SK-N-SH (cell line): ENCODE measurements around the gene ANO3. TPM values are rescaled to one million over a fixed set of nuclear protein-coding genes. Genes with fewer than 3 reads are reported as not detected.

ENCODE experiments used
- CTCF ChIA-PET: fragments of 300-600, 350-600 bp; formaldehyde crosslinking; extraction: SDS; loops from one replicate; lab custom pipeline; 2021; lab: Yijun Ruan, JAX
- POLR2A ChIA-PET: fragments of 350-600 bp; sonication (Branson Sonifier 250); formaldehyde crosslinking; extraction: SDS; loops from one replicate; lab custom pipeline; 2020; ENCODE audit warnings: antibody characterized with exemption, inconsistent platforms; lab: Yijun Ruan, JAX
- DNase-seq: peaks from one replicate; pipeline ENCODE4 v3.0.0; 2012
- H2AFZ ChIP-seq: fragments of 200-600 bp; sonication (generic); 2 replicates; pipeline ENCODE4 v1.8.1; 2016; ENCODE audit warnings: antibody characterized with exemption, mild to moderate bottlenecking, low read depth
- H3F3A ChIP-seq: fragments of 200-600 bp; sonication (generic); replicated peaks from 2 replicates; pipeline ENCODE3; 2016; ENCODE audit warnings: antibody characterized with exemption, mild to moderate bottlenecking; ENCODE audit not compliant: insufficient read depth
- H3K27ac ChIP-seq, 2 experiments: fragments of 200-500 bp in 1 of 2; fragments of 200-600 bp in 1 of 2; sonication (Bioruptor generic) in 1 of 2; sonication (generic), shearing (Covaris generic) in 1 of 2; 2 replicates each; pipeline versions ENCODE4 v1.5.1 to v1.6.1; 2014 to 2016; ENCODE audit warnings: low read depth in 2 of 2, inconsistent platforms in 1 of 2, low read length in 1 of 2, mild to moderate bottlenecking in 1 of 2, mixed read lengths in 1 of 2
- H3K27me3 ChIP-seq: fragments of 200-600 bp; sonication (generic), shearing (Covaris generic); 2 replicates; pipeline ENCODE4 v1.6.1; 2016; ENCODE audit warnings: mixed run types; ENCODE audit not compliant: insufficient read depth
- H3K36me3 ChIP-seq, 2 experiments: fragments of 200-500 bp in 1 of 2; fragments of 200-600 bp in 1 of 2; sonication (Bioruptor generic) in 1 of 2; sonication (generic) in 1 of 2; replicated peaks in 1 of 2; 2 replicates each; pipeline versions ENCODE3 to v1.5.1; 2014 to 2016; ENCODE audit warnings: low read length in 1 of 2, mild to moderate bottlenecking in 1 of 2; ENCODE audit not compliant: insufficient read depth in 2 of 2, control insufficient read depth in 1 of 2
- H3K4me1 ChIP-seq, 2 experiments: fragments of 200-500 bp in 1 of 2; fragments of 200-600 bp in 1 of 2; sonication (Bioruptor generic) in 1 of 2; sonication (generic), shearing (Covaris generic) in 1 of 2; 2 replicates each; pipeline versions ENCODE4 v1.5.1 to v1.6.1; 2014 to 2016; ENCODE audit warnings: low read depth in 1 of 2, low read length in 1 of 2, mixed run types in 1 of 2; ENCODE audit not compliant: insufficient read depth in 2 of 2, control insufficient read depth in 1 of 2
- H3K4me2 ChIP-seq: fragments of 200-600 bp; sonication (generic), shearing (Covaris generic); 2 replicates; pipeline ENCODE4 v1.6.1; 2017; ENCODE audit warnings: mixed run types
- H3K4me3 ChIP-seq, 2 experiments: fragments of 200-500 bp in 1 of 2; fragments of 200-600 bp in 1 of 2; sonication (Bioruptor generic) in 1 of 2; sonication (generic), shearing (Covaris generic) in 1 of 2; 2 replicates each; pipeline versions ENCODE4 v1.5.1 to v1.8.1; 2014 to 2016; ENCODE audit warnings: low read depth in 2 of 2, inconsistent platforms in 1 of 2, low read length in 1 of 2, mild to moderate bottlenecking in 1 of 2, mixed read lengths in 1 of 2, moderate library complexity in 1 of 2
- H3K79me2 ChIP-seq: fragments of 200-600 bp; sonication (generic); 2 replicates; pipeline ENCODE4 v1.8.1; 2017; ENCODE audit warnings: mild to moderate bottlenecking; ENCODE audit not compliant: insufficient read depth
- H3K9ac ChIP-seq: fragments of 200-600 bp; sonication (generic); 2 replicates; pipeline ENCODE4 v1.6.1; 2017; ENCODE audit warnings: mixed run types
- H3K9me2 ChIP-seq: fragments of 200-600 bp; sonication (generic); 2 replicates; pipeline ENCODE4 v1.6.1; 2017; ENCODE audit warnings: mixed run types
- H3K9me3 ChIP-seq: fragments of 200-600 bp; sonication (generic); 2 replicates; pipeline ENCODE4 v1.6.1; 2017; ENCODE audit warnings: mixed run types, mild to moderate bottlenecking, moderate library complexity
- H4K20me1 ChIP-seq: fragments of 200-600 bp; sonication (generic); 2 replicates; pipeline ENCODE4 v1.6.1; 2017; ENCODE audit warnings: mild to moderate bottlenecking, mixed run types; ENCODE audit not compliant: insufficient read depth
- EP300 ChIP-seq, 2 experiments: IDR thresholded peaks; 2 replicates each; pipeline versions ENCODE4 v1.4.0 to v1.6.1; 2012; ENCODE audit warnings: borderline replicate concordance in 1 of 2, low read depth in 1 of 2, low read length in 1 of 2
- EZH2phosphoT487 ChIP-seq: fragments of 200-600 bp; sonication (generic); IDR thresholded peaks from 2 replicates; pipeline ENCODE4 v1.6.1; 2017; ENCODE audit warnings: low read depth, mixed run types, mild to moderate bottlenecking, antibody characterized with exemption, moderate library complexity, borderline replicate concordance
- FOXM1 ChIP-seq: IDR thresholded peaks from 2 replicates; pipeline ENCODE4 v1.4.0; 2012; ENCODE audit warnings: low read depth, mild to moderate bottlenecking
- GABPA ChIP-seq: IDR thresholded peaks from 2 replicates; pipeline ENCODE4 v1.4.0; 2012; ENCODE audit warnings: low read depth, mild to moderate bottlenecking
- GATA2 ChIP-seq: sonication (generic); formaldehyde crosslinking; IDR thresholded peaks from 2 replicates; pipeline ENCODE4 v1.5.0; 2020; ENCODE audit warnings: mild to moderate bottlenecking, missing genetic modification reagents
- MEF2A ChIP-seq: IDR thresholded peaks from 2 replicates; pipeline ENCODE4 v1.4.0; 2012; ENCODE audit warnings: low read depth, borderline replicate concordance
- NRF1 ChIP-seq: IDR thresholded peaks from 2 replicates; pipeline ENCODE4 v1.6.1; 2012; ENCODE audit warnings: low read depth, mild to moderate bottlenecking, low read length
- POLR2AphosphoS5 ChIP-seq: IDR thresholded peaks from 2 replicates; pipeline ENCODE4 v1.6.1; 2012; ENCODE audit warnings: low read depth, low read length
- SIN3A ChIP-seq: IDR thresholded peaks from 2 replicates; pipeline ENCODE4 v1.6.1; 2012; ENCODE audit warnings: low read depth, mild to moderate bottlenecking, low read length, moderate library complexity, borderline replicate concordance
- SMC3 ChIP-seq: IDR thresholded peaks from 2 replicates; pipeline ENCODE4 v1.6.1; 2012; ENCODE audit warnings: low read depth, low read length, improper control_type of control experiment
- TCF12 ChIP-seq: IDR thresholded peaks from 2 replicates; pipeline ENCODE4 v1.4.0; 2012
- TEAD4 ChIP-seq: IDR thresholded peaks from 2 replicates; pipeline ENCODE4 v1.4.0; 2012; ENCODE audit warnings: mild to moderate bottlenecking, borderline replicate concordance; ENCODE audit not compliant: insufficient read depth
- YY1 ChIP-seq: IDR thresholded peaks from 2 replicates; pipeline ENCODE4 v1.4.0; 2012; ENCODE audit warnings: low read depth, mild to moderate bottlenecking
- WGBS: methylation state at CpG from one replicate; pipeline ENCODE4 v1.1.6; 2017; ENCODE audit warnings: low lambda C conversion rate; 5-methylcytosine and 5-hydroxymethylcytosine counted together
- polyA plus RNA-seq, 3 experiments: library from polyadenylated mRNA; depleted of rRNA; stranded (reverse); fragments of >200 nt; gene quantifications; 2 replicates each; pipeline ENCODE4 v1.2.3, GENCODE V29; 2012
- TF ChIP-seq, protein P1 (sequence below): IDR thresholded peaks from 2 replicates; pipeline ENCODE4 v1.4.0; 2012; ENCODE audit warnings: low read depth, borderline replicate concordance

Gene ANO3
- polyA plus RNA-seq, 1 of the 3 experiments (the other 2 are of a cell fraction), result 0.13 TPM

DNA sequence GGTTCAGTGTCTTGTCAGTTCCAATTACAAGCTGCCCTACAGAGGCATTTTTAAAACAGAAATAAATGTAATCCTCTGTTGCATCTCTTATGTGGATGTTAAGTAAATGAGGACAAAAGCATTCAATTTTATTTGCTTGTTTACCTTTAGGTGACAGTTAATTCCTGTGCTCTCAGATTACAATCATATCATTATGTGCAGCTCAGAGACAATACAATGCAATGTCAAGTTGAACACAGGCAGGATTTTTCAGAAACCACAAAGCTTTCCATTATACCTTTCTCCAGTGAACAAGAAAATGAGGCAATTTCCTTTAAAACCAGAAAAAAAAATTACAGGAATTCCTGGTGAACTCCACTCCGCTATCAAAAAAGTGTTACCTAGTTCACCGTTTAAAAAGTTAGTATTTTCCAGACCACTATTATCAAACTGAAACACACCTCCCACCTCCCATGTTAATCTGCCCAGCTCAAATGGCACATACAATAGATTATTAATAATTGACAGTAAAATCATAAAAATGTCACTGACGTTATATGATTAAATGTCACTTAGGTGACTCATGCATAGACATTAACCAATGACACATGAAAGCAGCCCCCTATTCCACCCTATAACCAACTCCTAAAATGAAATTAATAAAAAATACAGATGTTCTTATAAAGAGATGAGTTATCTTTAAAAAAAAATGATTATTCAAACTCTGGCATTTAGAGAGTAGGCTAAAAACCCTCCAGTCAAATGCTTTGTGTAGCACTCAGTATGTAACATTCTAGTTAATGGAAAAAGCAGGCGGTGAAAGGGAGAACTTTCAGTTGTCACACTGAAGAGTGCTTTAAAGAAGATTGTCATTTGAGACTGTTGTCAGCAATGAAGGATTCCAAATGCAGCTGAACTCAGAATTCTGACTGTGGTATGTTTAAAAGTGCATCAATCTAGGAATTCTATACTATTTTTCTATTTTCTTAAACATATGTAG is 141.6 kb downstream of the ANO3 start:
- H3K4me1 ChIP-seq, result no peaks in the 10 kb centered on the region; a peak in 1 of 4 replicates
- peak overlapping the region in 1 of 2 experiments; percentile 47; a peak in 2 of 4 replicates for H3K27ac ChIP-seq
- H3K9me2 ChIP-seq, result no peaks in the 10 kb centered on the region
- no peak overlapping the region for H2AFZ ChIP-seq
- DNase-seq, result no peak
- no peak overlapping the region for H3K4me3 ChIP-seq
- WGBS, result 37% methylated on average over 4 of the region's 4 CpGs
- no peaks in the 10 kb centered on the region for H3F3A ChIP-seq
- CTCF ChIA-PET, result interaction anchor here (0.9 to 1.0 kb wide), 2 partner anchors 23 to 183 kb away, joined by 3 read pairs; no protein-coding TSS in a partner anchor
- no peak overlapping the region for H3K4me2 ChIP-seq
- H3K27me3 ChIP-seq, result no peaks in the 10 kb centered on the region
- TF ChIP-seq EP300 (IDR thresholded peaks at IDR 0.05; ENCODE audit: borderline replicate concordance in 1 of 2, low read depth in 1 of 2, low read length in 1 of 2), result peak in 1 of 2 experiments; percentile 72; a peak in 2 of 4 replicates
- TF ChIP-seq SIN3A, result no peak
- TF ChIP-seq, all 33 proteins: peak for 1
- Histone ChIP-seq H3K9me3 (no peaks in the 10 kb centered on the region), H3K79me2 (no peaks in the 10 kb centered on the region), H3K36me3 (no peaks in the 10 kb centered on the region), H4K20me1 (no peaks in the 10 kb centered on the region), H3K9ac (no peak overlapping the region)
- POLR2A ChIA-PET, result no interaction called here

DNA sequence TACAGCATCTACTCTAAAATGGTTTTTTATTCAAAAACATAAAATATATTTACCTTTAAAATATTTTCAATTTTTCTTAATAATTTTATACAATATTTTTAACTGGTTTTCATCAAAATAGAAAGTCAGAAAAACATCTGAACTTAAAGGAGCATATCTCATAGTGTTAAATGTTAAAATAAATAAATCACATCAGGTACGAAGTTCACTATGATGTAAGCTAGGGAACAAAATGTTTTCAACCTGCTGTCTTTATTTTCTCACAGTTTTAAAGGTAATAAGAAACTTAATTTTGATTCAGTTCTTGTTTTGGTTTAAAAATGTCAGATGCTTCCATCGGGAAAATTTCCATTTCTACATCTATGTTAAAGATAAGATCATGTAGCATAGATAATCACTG is 142.5 kb downstream of the ANO3 start:
- no peaks in the 10 kb centered on the region for H3K36me3 ChIP-seq
- no peak for TF ChIP-seq YY1
- TF ChIP-seq EZH2phosphoT487, result no peak
- TF ChIP-seq SIN3A, result no peak
- TF ChIP-seq GABPA, result no peak
- no peak for TF ChIP-seq SMC3
- no peak for TF ChIP-seq POLR2AphosphoS5
- no peak for TF ChIP-seq NRF1
- no peak for TF ChIP-seq FOXM1
- TF ChIP-seq MEF2A, result no peak
- TF ChIP-seq, protein P1, sequence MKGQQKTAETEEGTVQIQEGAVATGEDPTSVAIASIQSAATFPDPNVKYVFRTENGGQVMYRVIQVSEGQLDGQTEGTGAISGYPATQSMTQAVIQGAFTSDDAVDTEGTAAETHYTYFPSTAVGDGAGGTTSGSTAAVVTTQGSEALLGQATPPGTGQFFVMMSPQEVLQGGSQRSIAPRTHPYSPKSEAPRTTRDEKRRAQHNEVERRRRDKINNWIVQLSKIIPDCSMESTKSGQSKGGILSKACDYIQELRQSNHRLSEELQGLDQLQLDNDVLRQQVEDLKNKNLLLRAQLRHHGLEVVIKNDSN, result no peak
- TF ChIP-seq TEAD4, result no peak
- no peak for TF ChIP-seq TCF12
- no peak for TF ChIP-seq GATA2 (CRISPR knock-in tag)
- no peaks in the 10 kb centered on the region for H3K9me3 ChIP-seq
- 40% methylated on average over 2 of the region's 2 CpGs for WGBS
- H3F3A ChIP-seq, result no peaks in the 10 kb centered on the region
- H3K9me2 ChIP-seq, result no peaks in the 10 kb centered on the region
- ChIA-PET POLR2A (no interaction called here), CTCF (no interaction called here)
- no peaks in the 10 kb centered on the region for H4K20me1 ChIP-seq
- H3K27me3 ChIP-seq, result no peaks in the 10 kb centered on the region
- no peak overlapping the region for H3K4me3 ChIP-seq
- H3K4me2 ChIP-seq, result no peak overlapping the region
- H2AFZ ChIP-seq, result no peak overlapping the region
- DNase-seq, result no peak
- no peak overlapping the region for H3K9ac ChIP-seq
- no peaks in the 10 kb centered on the region; a peak in 2 of 4 replicates for H3K4me1 ChIP-seq
- H3K27ac ChIP-seq, result no peak overlapping the region
- H3K79me2 ChIP-seq, result no peaks in the 10 kb centered on the region
